DOHH2 (cell line): Measurements from ENCODE around the gene CNTNAP5.

Experiments
- H3F3A ChIP-seq: fragments of 200-600 bp; sonication (generic), shearing (Covaris generic); 2 replicates; pipeline ENCODE4 v1.6.0; 2016; ENCODE audit warnings: antibody characterized with exemption, mild to moderate bottlenecking; ENCODE audit not compliant: control insufficient read depth, insufficient read depth
- H3K27ac ChIP-seq: fragments of 200-600 bp; sonication (generic); 2 replicates; pipeline ENCODE4 v1.5.1; 2014; ENCODE audit warnings: low read depth, mild to moderate bottlenecking, low read length, moderate library complexity
- H3K27me3 ChIP-seq: fragments of 200-600 bp; sonication (generic); 2 replicates; pipeline ENCODE4 v1.6.1; 2014; ENCODE audit warnings: mild to moderate bottlenecking, low read length, mixed read lengths; ENCODE audit not compliant: control insufficient read depth
- H3K36me3 ChIP-seq: fragments of 200-600 bp; sonication (generic); 2 replicates; pipeline ENCODE4 v1.6.1; 2014; ENCODE audit warnings: mild to moderate bottlenecking, low read length, moderate library complexity, mixed read lengths; ENCODE audit not compliant: control insufficient read depth
- H3K4me1 ChIP-seq: fragments of 200-600 bp; sonication (generic); 2 replicates; pipeline ENCODE4 v1.6.1; 2014; ENCODE audit warnings: mild to moderate bottlenecking, low read length, mixed read lengths; ENCODE audit not compliant: control insufficient read depth
- H3K4me2 ChIP-seq: fragments of 200-600 bp; sonication (generic); 2 replicates; pipeline ENCODE4 v1.6.0; 2014; ENCODE audit warnings: mild to moderate bottlenecking, low read length, moderate library complexity
- H3K4me3 ChIP-seq: fragments of 200-600 bp; sonication (generic); 2 replicates; pipeline ENCODE4 v1.5.1; 2014; ENCODE audit warnings: mild to moderate bottlenecking, low read length, mixed read lengths
- H3K79me2 ChIP-seq: fragments of 200-600 bp; sonication (generic); 2 replicates; pipeline ENCODE4 v1.6.1; 2014; ENCODE audit warnings: mild to moderate bottlenecking, low read length, mixed read lengths; ENCODE audit not compliant: control insufficient read depth
- H3K9me2 ChIP-seq: fragments of 200-600 bp; sonication (generic); replicated peaks from 2 replicates; pipeline ENCODE4 v1.6.1; 2014; ENCODE audit warnings: mild to moderate bottlenecking, low read length, mixed read lengths; ENCODE audit not compliant: control insufficient read depth
- H3K9me3 ChIP-seq: fragments of 200-600 bp; sonication (generic); 2 replicates; pipeline ENCODE4 v1.6.1; 2014; ENCODE audit warnings: antibody characterized with exemption, low read length, mixed read lengths; ENCODE audit not compliant: control insufficient read depth, insufficient read depth
- H4K20me1 ChIP-seq: fragments of 200-600 bp; sonication (generic); 2 replicates; pipeline ENCODE4 v1.6.0; 2014; ENCODE audit warnings: low read depth, mild to moderate bottlenecking, antibody characterized with exemption, low read length, moderate library complexity; ENCODE audit not compliant: control insufficient read depth, insufficient read depth
- EZH2phosphoT487 ChIP-seq: fragments of 200-600 bp; sonication (generic); IDR thresholded peaks from 2 replicates; pipeline ENCODE4 v1.6.1; 2017; ENCODE audit warnings: borderline replicate concordance, mild to moderate bottlenecking, antibody characterized with exemption, low read length, moderate library complexity, mixed read lengths
- TF ChIP-seq, protein P1 (sequence below): fragments of 200-600 bp; sonication (generic); IDR thresholded peaks from one replicate; pipeline ENCODE4 v1.5.1; 2014; ENCODE audit warnings: antibody characterized with exemption, mild to moderate bottlenecking, low read depth, low read length; ENCODE audit not compliant: poor library complexity, severe bottlenecking

Gene CNTNAP5

DNA sequence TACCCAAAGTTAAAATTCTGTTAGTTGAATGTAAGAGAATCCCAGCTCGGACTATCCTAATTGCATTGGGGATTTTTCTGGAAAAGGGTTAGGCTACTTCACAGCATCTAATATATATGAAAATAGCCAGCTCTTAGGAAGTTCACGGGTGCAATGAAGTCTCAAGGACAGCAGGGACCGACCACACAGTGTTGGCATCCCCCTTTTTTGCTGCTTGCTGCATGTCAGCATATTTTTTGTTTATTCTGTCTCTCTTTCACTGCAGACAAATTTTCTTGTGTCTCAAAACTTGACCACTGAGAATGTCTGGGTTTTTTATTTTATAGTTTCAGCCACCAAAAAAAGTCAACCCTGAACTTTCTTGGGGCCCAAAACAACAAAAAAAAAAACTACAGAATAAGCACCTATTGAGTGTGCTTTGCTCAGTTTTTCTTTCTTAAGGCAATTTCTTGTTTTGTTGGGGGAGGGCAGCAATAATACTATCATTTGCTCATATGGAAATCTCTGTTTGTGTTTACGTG, 535.6 kb downstream of the CNTNAP5 start:
- Histone ChIP-seq H3K27me3 (no peaks in the 10 kb centered on the region), H4K20me1 (no peaks in the 10 kb centered on the region), H3K79me2 (no peaks in the 10 kb centered on the region), H3K4me2 (no peak overlapping the region), H3K4me1 (no peaks in the 10 kb centered on the region), H3K36me3 (no peaks in the 10 kb centered on the region), H3F3A (no peaks in the 10 kb centered on the region), H3K4me3 (no peak overlapping the region), H3K27ac (no peak overlapping the region), H3K9me2 (no peaks in the 10 kb centered on the region), H3K9me3 (no peaks in the 10 kb centered on the region; the same call in 1 of the 2 replicates)
- TF ChIP-seq, protein P1, sequence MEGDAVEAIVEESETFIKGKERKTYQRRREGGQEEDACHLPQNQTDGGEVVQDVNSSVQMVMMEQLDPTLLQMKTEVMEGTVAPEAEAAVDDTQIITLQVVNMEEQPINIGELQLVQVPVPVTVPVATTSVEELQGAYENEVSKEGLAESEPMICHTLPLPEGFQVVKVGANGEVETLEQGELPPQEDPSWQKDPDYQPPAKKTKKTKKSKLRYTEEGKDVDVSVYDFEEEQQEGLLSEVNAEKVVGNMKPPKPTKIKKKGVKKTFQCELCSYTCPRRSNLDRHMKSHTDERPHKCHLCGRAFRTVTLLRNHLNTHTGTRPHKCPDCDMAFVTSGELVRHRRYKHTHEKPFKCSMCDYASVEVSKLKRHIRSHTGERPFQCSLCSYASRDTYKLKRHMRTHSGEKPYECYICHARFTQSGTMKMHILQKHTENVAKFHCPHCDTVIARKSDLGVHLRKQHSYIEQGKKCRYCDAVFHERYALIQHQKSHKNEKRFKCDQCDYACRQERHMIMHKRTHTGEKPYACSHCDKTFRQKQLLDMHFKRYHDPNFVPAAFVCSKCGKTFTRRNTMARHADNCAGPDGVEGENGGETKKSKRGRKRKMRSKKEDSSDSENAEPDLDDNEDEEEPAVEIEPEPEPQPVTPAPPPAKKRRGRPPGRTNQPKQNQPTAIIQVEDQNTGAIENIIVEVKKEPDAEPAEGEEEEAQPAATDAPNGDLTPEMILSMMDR = no peak
- no peak for TF ChIP-seq EZH2phosphoT487

DNA sequence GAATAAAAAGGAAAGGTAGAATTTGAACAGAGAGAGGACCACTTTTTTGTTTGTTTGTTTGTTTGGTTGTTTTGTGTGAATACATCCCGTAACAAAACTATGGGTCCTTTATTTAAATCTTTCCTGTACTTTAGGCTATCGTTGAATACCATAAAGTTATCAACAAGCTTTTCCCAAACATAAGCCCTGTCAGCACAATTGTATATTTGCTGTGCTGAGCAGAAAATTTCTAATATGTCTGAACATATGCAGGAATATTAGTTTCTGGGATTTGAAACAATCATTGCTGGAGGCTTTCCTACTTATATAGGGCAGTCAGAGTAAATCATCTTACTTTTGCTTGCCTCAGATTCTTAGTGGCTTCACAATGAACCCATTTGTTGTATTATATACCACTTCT, 536.4 kb downstream of the CNTNAP5 start:
- Histone ChIP-seq H3K4me1 (no peaks in the 10 kb centered on the region), H3K79me2 (no peaks in the 10 kb centered on the region), H3K4me3 (no peak overlapping the region), H3K27ac (no peak overlapping the region), H3K9me2 (no peaks in the 10 kb centered on the region), H4K20me1 (no peaks in the 10 kb centered on the region), H3K36me3 (no peaks in the 10 kb centered on the region), H3K27me3 (no peaks in the 10 kb centered on the region), H3F3A (no peaks in the 10 kb centered on the region), H3K9me3 (no peaks in the 10 kb centered on the region; the same call in 1 of the 2 replicates), H3K4me2 (no peak overlapping the region)
- TF ChIP-seq, protein P1 = no peak
- TF ChIP-seq EZH2phosphoT487 = no peak

DNA sequence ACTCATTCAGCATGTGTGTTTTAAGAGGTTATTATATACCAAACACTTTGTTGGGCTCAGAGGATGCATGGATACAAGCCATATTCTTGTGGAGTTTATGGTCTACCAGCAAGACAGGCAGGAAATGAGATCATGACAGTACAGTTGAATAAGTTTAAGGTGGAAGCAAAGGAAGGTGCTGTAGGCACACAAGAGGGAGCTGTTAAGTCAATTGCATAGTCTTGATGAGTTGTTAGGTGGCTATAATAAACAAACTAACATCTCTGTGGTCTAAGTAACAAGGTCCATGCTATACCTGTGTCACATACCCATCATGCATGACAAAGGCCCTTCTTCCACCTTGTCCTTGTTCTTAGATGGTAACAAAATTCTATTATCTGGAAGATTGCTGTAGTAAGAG, 538.3 kb downstream of the CNTNAP5 start:
- H3K9me3 ChIP-seq = no peaks in the 10 kb centered on the region; the same call in 1 of the 2 replicates
- no peaks in the 10 kb centered on the region for H3K9me2 ChIP-seq
- H3K27me3 ChIP-seq = no peaks in the 10 kb centered on the region
- TF ChIP-seq, protein P1 = no peak
- TF ChIP-seq EZH2phosphoT487 = no peak
- H3F3A ChIP-seq = no peaks in the 10 kb centered on the region
- H3K4me1 ChIP-seq = no peaks in the 10 kb centered on the region
- no peaks in the 10 kb centered on the region for H3K79me2 ChIP-seq
- no peak overlapping the region for H3K4me3 ChIP-seq
- H3K27ac ChIP-seq = no peak overlapping the region
- H3K36me3 ChIP-seq = no peaks in the 10 kb centered on the region
- no peaks in the 10 kb centered on the region for H4K20me1 ChIP-seq
- H3K4me2 ChIP-seq = no peak overlapping the region
